Keratinocyte (primary cell): Measurements from ENCODE around the gene NBL1. TPM values are rescaled to one million over a fixed set of nuclear protein-coding genes. Genes with fewer than 3 reads are reported as not detected.

ENCODE experiments used
- DNase-seq: peaks from one replicate; pipeline ENCODE4 v3.0.0-alpha.2; 2011; ENCODE audit warnings: low read depth, missing footprints, low spot score
- FAIRE-seq: peaks from 2 replicates; lab custom pipeline; 2011; peaks lifted over from hg19 to GRCh38; lab: Jason Lieb, UNC
- H2AFZ ChIP-seq: 2 replicates; pipeline ENCODE4 v1.6.0; 2012; ENCODE audit warnings: low read length, control low read depth, inconsistent platforms; ENCODE audit not compliant: control insufficient read depth
- H3K27ac ChIP-seq: 2 replicates; pipeline ENCODE4 v1.5.1; 2011; ENCODE audit warnings: low read length; ENCODE audit not compliant: control insufficient read depth, insufficient read depth
- H3K27me3 ChIP-seq: 3 replicates; pipeline ENCODE4 v1.6.0; 2011; ENCODE audit warnings: low read length; ENCODE audit not compliant: control insufficient read depth, insufficient read depth; ENCODE audit errors: extremely low read depth
- H3K36me3 ChIP-seq, 2 experiments: 2 replicates in 1 of 2; 3 replicates in 1 of 2; pipeline ENCODE4 v1.5.1; 2011; ENCODE audit warnings: low read length in 2 of 2, mild to moderate bottlenecking in 1 of 2; ENCODE audit not compliant: control insufficient read depth in 2 of 2, insufficient read depth in 2 of 2; ENCODE audit errors: extremely low read depth in 1 of 2
- H3K4me1 ChIP-seq: 3 replicates; pipeline ENCODE4 v1.5.1; 2011; ENCODE audit warnings: low read length; ENCODE audit not compliant: control insufficient read depth, insufficient read depth; ENCODE audit errors: extremely low read depth
- H3K4me2 ChIP-seq: 3 replicates; pipeline ENCODE4 v1.6.0; 2011; ENCODE audit warnings: low read depth, low read length; ENCODE audit not compliant: control insufficient read depth, insufficient read depth; ENCODE audit errors: extremely low read depth
- H3K4me3 ChIP-seq, 3 experiments: fragments of 200-600 bp in 1 of 3; sonication (generic) in 1 of 3; 2 replicates in 2 of 3; 3 replicates in 1 of 3; pipeline ENCODE4 v1.5.1; 2011 to 2016; ENCODE audit warnings: low read length in 3 of 3, mild to moderate bottlenecking in 3 of 3, control low read depth in 2 of 3, inconsistent platforms in 1 of 3, low read depth in 1 of 3, mixed read lengths in 1 of 3, mixed run types in 1 of 3, moderate library complexity in 1 of 3; ENCODE audit not compliant: control insufficient read depth in 2 of 3, insufficient read depth in 2 of 3; ENCODE audit errors: extremely low read depth in 1 of 3
- H3K79me2 ChIP-seq: 2 replicates; pipeline ENCODE4 v1.6.0; 2012; ENCODE audit warnings: low read length; ENCODE audit not compliant: control insufficient read depth, insufficient read depth
- H3K9ac ChIP-seq: 3 replicates; pipeline ENCODE4 v1.6.0; 2011; ENCODE audit warnings: low read length; ENCODE audit not compliant: control insufficient read depth, insufficient read depth; ENCODE audit errors: extremely low read depth
- H3K9me1 ChIP-seq: 3 replicates; pipeline ENCODE4 v1.6.0; 2011; ENCODE audit warnings: low read length; ENCODE audit not compliant: control insufficient read depth, insufficient read depth; ENCODE audit errors: extremely low read depth
- H3K9me3 ChIP-seq: 2 replicates; pipeline ENCODE4 v1.5.1; 2012; ENCODE audit warnings: low read depth, low read length; ENCODE audit not compliant: control insufficient read depth
- H4K20me1 ChIP-seq: 3 replicates; pipeline ENCODE4 v1.6.0; 2011; ENCODE audit warnings: low read length; ENCODE audit not compliant: control insufficient read depth, insufficient read depth; ENCODE audit errors: extremely low read depth
- CTCF ChIP-seq, 3 experiments: IDR thresholded peaks in 1 of 3; conservative IDR thresholded peaks in 1 of 3; optimal IDR thresholded peaks in 1 of 3; 2 replicates in 2 of 3; 3 replicates in 1 of 3; pipeline versions ENCODE3 to v1.5.1; 2011; ENCODE audit warnings: low read length in 3 of 3, mild to moderate bottlenecking in 3 of 3, moderate library complexity in 2 of 3, control low read depth in 1 of 3, inconsistent platforms in 1 of 3; ENCODE audit not compliant: insufficient read depth in 2 of 3; ENCODE audit errors: extremely low read depth in 1 of 3
- EZH2 ChIP-seq: IDR thresholded peaks from one replicate; pipeline ENCODE4 v1.6.1; 2012; ENCODE audit warnings: inconsistent platforms, mild to moderate bottlenecking, low read length, moderate library complexity
- dilution Hi-C: fragments of 300-500 bp; cut with MboI; formaldehyde crosslinking; loops from one replicate; pipeline ENCODE4 v1.7.0; 2020; ENCODE audit warnings: low sequenced_read_pairs; ENCODE audit not compliant: extremely low pct_ligation_motif_present
- polyA plus RNA-seq, 5 experiments: library from polyadenylated mRNA; depleted of rRNA in 3 of 5; stranded (reverse) in 3 of 5; stranded (forward) in 1 of 5; unstranded in 1 of 5; fragments of >200 nt; gene quantifications; 1 replicate in 1 of 5; 2 replicates in 3 of 5; 3 replicates in 1 of 5; pipeline versions ENCODE4 v1.2.1 to v1.2.3, GENCODE V29; 2011 to 2012; ENCODE audit warnings: missing spikeins in 2 of 5, low read depth in 1 of 5, low replicate concordance in 1 of 5

The NBL1 gene
- polyA plus RNA-seq, 1 donor (not counting 4 experiments of a cell fraction or from before 2014, with no cell fraction given): 74.5 TPM

- H3K9me3 ChIP-seq: no peaks in the 10 kb centered on the region
- DNase-seq (no peak), FAIRE-seq (peak; percentile 39)
- H3K27me3 ChIP-seq: peaks cover 7% of the 10 kb centered on the region
- TF ChIP-seq EZH2: no peak
- dilution Hi-C loops: no loop called here
- H3K36me3 ChIP-seq: no peaks in the 10 kb centered on the region
- no peaks in the 10 kb centered on the region for H3K79me2 ChIP-seq
- no peak overlapping the region for H3K9ac ChIP-seq
- H2AFZ ChIP-seq: no peak overlapping the region
- H3K4me1 ChIP-seq: no peaks in the 10 kb centered on the region
- no peak overlapping the region for H3K27ac ChIP-seq
- H3K4me3 ChIP-seq: no peak overlapping the region
- no peak overlapping the region for H3K4me2 ChIP-seq
- no peaks in the 10 kb centered on the region for H3K9me1 ChIP-seq
- no peaks in the 10 kb centered on the region for H4K20me1 ChIP-seq
Observed at GRCh38 chr1:19676438-19676922, 32.4 kb downstream of the NBL1 start.

- Histone ChIP-seq H2AFZ (no peak overlapping the region), H3K27ac (no peak overlapping the region), H4K20me1 (no peaks in the 10 kb centered on the region), H3K4me2 (no peak overlapping the region), H3K9ac (no peak overlapping the region), H3K27me3 (peaks cover 7% of the 10 kb centered on the region), H3K4me3 (no peak overlapping the region), H3K79me2 (no peaks in the 10 kb centered on the region), H3K4me1 (no peaks in the 10 kb centered on the region), H3K36me3 (no peaks in the 10 kb centered on the region), H3K9me3 (no peaks in the 10 kb centered on the region), H3K9me1 (no peaks in the 10 kb centered on the region)
- DNase-seq (no peak), FAIRE-seq (no peak)
- dilution Hi-C loops: no loop called here
- no peak for TF ChIP-seq CTCF (optimal IDR thresholded peaks at IDR 0.05 in 1 of 3, IDR thresholded peaks at IDR 0.05 in 1 of 3, conservative IDR thresholded peaks at IDR 0.05 in 1 of 3; ENCODE audit: extremely low read depth in 1 of 3, insufficient read depth in 2 of 3, low read length in 3 of 3)
- no peak for TF ChIP-seq EZH2
Observed at GRCh38 chr1:19678493-19678892, 34.4 kb downstream of the NBL1 start.

- Histone ChIP-seq H3K4me3 (no peak overlapping the region), H3K27ac (no peak overlapping the region), H3K4me1 (no peaks in the 10 kb centered on the region), H3K9me3 (no peaks in the 10 kb centered on the region), H3K27me3 (peaks cover 7% of the 10 kb centered on the region), H3K79me2 (no peaks in the 10 kb centered on the region), H3K9me1 (no peaks in the 10 kb centered on the region), H2AFZ (no peak overlapping the region), H3K9ac (no peak overlapping the region), H4K20me1 (no peaks in the 10 kb centered on the region), H3K4me2 (no peak overlapping the region), H3K36me3 (no peaks in the 10 kb centered on the region)
- FAIRE-seq (no peak), DNase-seq (no peak)
- dilution Hi-C loops: no loop called here
- TF ChIP-seq CTCF (optimal IDR thresholded peaks at IDR 0.05 in 1 of 3, IDR thresholded peaks at IDR 0.05 in 1 of 3, conservative IDR thresholded peaks at IDR 0.05 in 1 of 3; ENCODE audit: extremely low read depth in 1 of 3, insufficient read depth in 2 of 3, low read length in 3 of 3) (no peak), EZH2 (no peak)
Observed at GRCh38 chr1:19678931-19679453, 34.9 kb downstream of the NBL1 start.
